ENCODE data around the gene ADCY9. TPM values are rescaled to one million over a fixed set of nuclear protein-coding genes. Genes with fewer than 3 reads are reported as not detected.

ADCY9 gene
- total RNA-seq, 2 experiments from 2014 or later: 6.5 to 7.1 TPM

GRCh38 chr16:4103745-4104144 is 12.5 kb downstream of the ADCY9 start:
- Mint-ChIP-seq H3K27ac (no peak overlapping the region), H3K4me1 (ENCODE audit: low read depth) (peaks cover 7% of the 10 kb centered on the region), H3K27me3 (ENCODE audit: low read depth) (no peaks in the 10 kb centered on the region), H3K36me3 (ENCODE audit: low read depth) (peaks cover 4% of the 10 kb centered on the region), H3K9me3 (peaks cover 2% of the 10 kb centered on the region), H3K4me3 (no peak overlapping the region)
- intact Hi-C loops (cut with micrococcal nuclease): no loop called here
- CTCF ChIA-PET: interaction anchor here (0.7 kb wide), 1 partner anchor 60 kb away, joined by 4 read pairs; no protein-coding TSS in a partner anchor
- no peak for DNase-seq

GRCh38 chr16:4101421-4102219 is 14.6 kb downstream of the ADCY9 start:
- peaks cover 7% of the 10 kb centered on the region for H3K4me1 Mint-ChIP-seq (ENCODE audit: low read depth)
- H3K9me3 Mint-ChIP-seq: peaks cover 2% of the 10 kb centered on the region
- H3K27ac Mint-ChIP-seq: no peak overlapping the region
- no peak overlapping the region for H3K4me3 Mint-ChIP-seq
- intact Hi-C loops (cut with micrococcal nuclease): no loop called here
- peaks cover 4% of the 10 kb centered on the region for H3K36me3 Mint-ChIP-seq (ENCODE audit: low read depth)
- CTCF ChIA-PET: interaction anchor here (1.3 kb wide), 1 partner anchor 89 kb away, joined by 5 read pairs; no protein-coding TSS in a partner anchor
- no peak for DNase-seq
- no peaks in the 10 kb centered on the region for H3K27me3 Mint-ChIP-seq (ENCODE audit: low read depth)

- DNase-seq: no peak
- no peaks in the 10 kb centered on the region for H3K36me3 Mint-ChIP-seq (ENCODE audit: low read depth)
- no peak overlapping the region for H3K4me3 Mint-ChIP-seq
- peaks cover 2% of the 10 kb centered on the region for H3K4me1 Mint-ChIP-seq (ENCODE audit: low read depth)
- H3K27ac Mint-ChIP-seq: no peak overlapping the region
- H3K27me3 Mint-ChIP-seq (ENCODE audit: low read depth): no peaks in the 10 kb centered on the region
- H3K9me3 Mint-ChIP-seq: no peaks in the 10 kb centered on the region
- intact Hi-C loops (cut with micrococcal nuclease): no loop called here
- CTCF ChIA-PET: no interaction called here
Measured at GRCh38 chr16:4098501-4098900, 17.7 kb downstream of the ADCY9 start.

GRCh38 chr16:4097826-4098240 is 18.4 kb downstream of the ADCY9 start:
- Mint-ChIP-seq H3K36me3 (ENCODE audit: low read depth) (no peaks in the 10 kb centered on the region), H3K4me3 (no peak overlapping the region), H3K27me3 (ENCODE audit: low read depth) (no peaks in the 10 kb centered on the region), H3K4me1 (ENCODE audit: low read depth) (peaks cover 2% of the 10 kb centered on the region), H3K9me3 (no peaks in the 10 kb centered on the region), H3K27ac (no peak overlapping the region)
- CTCF ChIA-PET: no interaction called here
- no peak for DNase-seq
- intact Hi-C loops (cut with micrococcal nuclease): no loop called here

GRCh38 chr16:4096509-4096908 is 19.7 kb downstream of the ADCY9 start:
- H3K36me3 Mint-ChIP-seq (ENCODE audit: low read depth): no peaks in the 10 kb centered on the region
- no peak overlapping the region for H3K4me3 Mint-ChIP-seq
- no peak for DNase-seq
- H3K27ac Mint-ChIP-seq: no peak overlapping the region
- intact Hi-C loops (cut with micrococcal nuclease): no loop called here
- H3K9me3 Mint-ChIP-seq: no peaks in the 10 kb centered on the region
- H3K27me3 Mint-ChIP-seq (ENCODE audit: low read depth): no peaks in the 10 kb centered on the region
- peaks cover 2% of the 10 kb centered on the region for H3K4me1 Mint-ChIP-seq (ENCODE audit: low read depth)
- CTCF ChIA-PET: interaction anchor here (0.6 to 0.7 kb wide), 3 partner anchors 98 to 568 kb away, joined by 3 to 4 read pairs (median 3); no protein-coding TSS in a partner anchor

GRCh38 chr16:4094127-4094773 is 22.0 kb downstream of the ADCY9 start:
- H3K27ac Mint-ChIP-seq: no peak overlapping the region
- H3K9me3 Mint-ChIP-seq: no peaks in the 10 kb centered on the region
- CTCF ChIA-PET: no interaction called here
- H3K4me1 Mint-ChIP-seq (ENCODE audit: low read depth): peaks cover 2% of the 10 kb centered on the region
- H3K36me3 Mint-ChIP-seq (ENCODE audit: low read depth): no peaks in the 10 kb centered on the region
- DNase-seq: no peak
- intact Hi-C loops (cut with micrococcal nuclease): no loop called here
- no peaks in the 10 kb centered on the region for H3K27me3 Mint-ChIP-seq (ENCODE audit: low read depth)
- H3K4me3 Mint-ChIP-seq: no peak overlapping the region

GRCh38 chr16:4093495-4094126 is 22.6 kb downstream of the ADCY9 start:
- no peak overlapping the region for H3K4me3 Mint-ChIP-seq
- intact Hi-C loops (cut with micrococcal nuclease): no loop called here
- no peak for DNase-seq
- peaks cover 2% of the 10 kb centered on the region for H3K4me1 Mint-ChIP-seq (ENCODE audit: low read depth)
- no peaks in the 10 kb centered on the region for H3K9me3 Mint-ChIP-seq
- CTCF ChIA-PET: no interaction called here
- H3K27ac Mint-ChIP-seq: no peak overlapping the region
- H3K36me3 Mint-ChIP-seq (ENCODE audit: low read depth): no peaks in the 10 kb centered on the region
- H3K27me3 Mint-ChIP-seq (ENCODE audit: low read depth): no peaks in the 10 kb centered on the region

- Mint-ChIP-seq H3K4me3 (no peak overlapping the region), H3K4me1 (ENCODE audit: low read depth) (peaks cover 2% of the 10 kb centered on the region), H3K27ac (no peak overlapping the region), H3K36me3 (ENCODE audit: low read depth) (no peaks in the 10 kb centered on the region), H3K27me3 (ENCODE audit: low read depth) (no peaks in the 10 kb centered on the region), H3K9me3 (no peaks in the 10 kb centered on the region)
- DNase-seq: no peak
- CTCF ChIA-PET: interaction anchor here (0.6 kb wide), 1 partner anchor 168 kb away, joined by 3 read pairs; no protein-coding TSS in a partner anchor
- intact Hi-C loops (cut with micrococcal nuclease): no loop called here
Measured at GRCh38 chr16:4092547-4093265, 23.5 kb downstream of the ADCY9 start.

- Mint-ChIP-seq H3K36me3 (ENCODE audit: low read depth) (no peaks in the 10 kb centered on the region), H3K27ac (no peak overlapping the region), H3K4me1 (ENCODE audit: low read depth) (peaks cover 2% of the 10 kb centered on the region), H3K4me3 (no peak overlapping the region), H3K9me3 (no peaks in the 10 kb centered on the region), H3K27me3 (ENCODE audit: low read depth) (no peaks in the 10 kb centered on the region)
- CTCF ChIA-PET: no interaction called here
- intact Hi-C loops (cut with micrococcal nuclease): no loop called here
- DNase-seq: no peak
Measured at GRCh38 chr16:4091240-4092012, 24.8 kb downstream of the ADCY9 start.

GRCh38 chr16:4090351-4090851 is 25.8 kb downstream of the ADCY9 start:
- intact Hi-C loops (cut with micrococcal nuclease): no loop called here
- H3K4me3 Mint-ChIP-seq: no peak overlapping the region
- H3K27me3 Mint-ChIP-seq (ENCODE audit: low read depth): no peaks in the 10 kb centered on the region
- CTCF ChIA-PET: interaction anchor here (0.5 kb wide), 1 partner anchor 163 kb away, joined by 3 read pairs; no protein-coding TSS in a partner anchor
- H3K27ac Mint-ChIP-seq: no peak overlapping the region
- H3K4me1 Mint-ChIP-seq (ENCODE audit: low read depth): no peaks in the 10 kb centered on the region
- H3K9me3 Mint-ChIP-seq: no peaks in the 10 kb centered on the region
- no peak for DNase-seq
- H3K36me3 Mint-ChIP-seq (ENCODE audit: low read depth): no peaks in the 10 kb centered on the region

GRCh38 chr16:4089811-4090301 is 26.4 kb downstream of the ADCY9 start:
- Mint-ChIP-seq H3K9me3 (no peaks in the 10 kb centered on the region), H3K4me3 (no peak overlapping the region), H3K27ac (no peak overlapping the region), H3K4me1 (ENCODE audit: low read depth) (no peaks in the 10 kb centered on the region), H3K27me3 (ENCODE audit: low read depth) (no peaks in the 10 kb centered on the region), H3K36me3 (ENCODE audit: low read depth) (no peaks in the 10 kb centered on the region)
- CTCF ChIA-PET: interaction anchor here (0.5 kb wide), 1 partner anchor 164 kb away, joined by 3 read pairs; no protein-coding TSS in a partner anchor
- DNase-seq: no peak
- intact Hi-C loops (cut with micrococcal nuclease): no loop called here
